ENCODE results near the gene MRPL2. TPM values are rescaled to one million over a fixed set of nuclear protein-coding genes. Genes with fewer than 3 reads are reported as not detected.
A peak's percentile ranks its signal among the peaks of the same experiment; 100 is the strongest.

Gene MRPL2
- total RNA-seq, 2 donors from 2014 or later = 32.3 to 37.5 TPM

GRCh38 chr6:43016176-43016942 lies 42.9 kb downstream of the MRPL2 start:
- ATAC-seq (no peak), DNase-seq (no peak)
- Mint-ChIP-seq H3K27me3 (no peaks in the 10 kb centered on the region), H3K27ac (peak overlapping the region; percentile 86), H3K4me1 (peaks cover 48% of the 10 kb centered on the region), H3K36me3 (ENCODE audit: low read depth) (peaks cover 5% of the 10 kb centered on the region), H3K4me3 (peak overlapping the region; percentile 58)
- H3K9me3 ChIP-seq (ENCODE audit: control insufficient read depth, low read length, poor library complexity, severe bottlenecking) = no peaks in the 10 kb centered on the region

- ATAC-seq (no peak), DNase-seq (no peak)
- Mint-ChIP-seq H3K27ac (peak overlapping the region; percentile 93), H3K27me3 (no peaks in the 10 kb centered on the region), H3K4me3 (peak overlapping the region; percentile 98), H3K4me1 (peaks cover 45% of the 10 kb centered on the region), H3K36me3 (ENCODE audit: low read depth) (peaks cover 8% of the 10 kb centered on the region)
- H3K9me3 ChIP-seq (ENCODE audit: control insufficient read depth, low read length, poor library complexity, severe bottlenecking) = no peaks in the 10 kb centered on the region
Measured at GRCh38 chr6:43014434-43014909, 44.8 kb downstream of the MRPL2 start.

- H3K4me1 Mint-ChIP-seq = peaks cover 42% of the 10 kb centered on the region
- no peaks in the 10 kb centered on the region for H3K27me3 Mint-ChIP-seq
- ATAC-seq = peak; percentile 91
- H3K27ac Mint-ChIP-seq = peak within 1 kb of the TSS; percentile 93
- H3K4me3 Mint-ChIP-seq = peak within 1 kb of the TSS; percentile 98
- peaks cover 6% of the 10 kb centered on the region for H3K36me3 Mint-ChIP-seq (ENCODE audit: low read depth)
- H3K9me3 ChIP-seq (ENCODE audit: control insufficient read depth, low read length, poor library complexity, severe bottlenecking) = no peaks in the 10 kb centered on the region
- DNase-seq = peak; percentile 92 to 98 (median 94)
Measured at GRCh38 chr6:43013843-43014433, 45.3 kb downstream of the MRPL2 start, which contains the start of the genes KLHDC3 and MEA1. Gene KLHDC3 (plus strand): TSS chr6:43014249. CDS start chr6:43017193, 2,944 bp downstream. Gene MEA1 (minus strand): TSS chr6:43013946. CDS start chr6:43013813, 133 bp downstream.

GRCh38 chr6:43013097-43013842 lies 46.0 kb downstream of the MRPL2 start:
- DNase-seq (no peak), ATAC-seq (peak; percentile 18)
- peak overlapping the region; percentile 98 for H3K4me3 Mint-ChIP-seq
- H3K27me3 Mint-ChIP-seq = no peaks in the 10 kb centered on the region
- H3K36me3 Mint-ChIP-seq (ENCODE audit: low read depth) = peaks cover 6% of the 10 kb centered on the region
- peaks cover 42% of the 10 kb centered on the region for H3K4me1 Mint-ChIP-seq
- H3K27ac Mint-ChIP-seq = peak overlapping the region; percentile 93
- no peaks in the 10 kb centered on the region for H3K9me3 ChIP-seq (ENCODE audit: control insufficient read depth, low read length, poor library complexity, severe bottlenecking)

GRCh38 chr6:43012364-43012763 lies 46.9 kb downstream of the MRPL2 start:
- Mint-ChIP-seq H3K4me1 (peaks cover 36% of the 10 kb centered on the region), H3K4me3 (peak overlapping the region; percentile 98), H3K27me3 (no peaks in the 10 kb centered on the region), H3K36me3 (ENCODE audit: low read depth) (peaks cover 6% of the 10 kb centered on the region), H3K27ac (peak overlapping the region; percentile 93)
- no peaks in the 10 kb centered on the region for H3K9me3 ChIP-seq (ENCODE audit: control insufficient read depth, low read length, poor library complexity, severe bottlenecking)
- ATAC-seq (no peak), DNase-seq (no peak)

- H3K9me3 ChIP-seq (ENCODE audit: control insufficient read depth, low read length, poor library complexity, severe bottlenecking) = no peaks in the 10 kb centered on the region
- Mint-ChIP-seq H3K27me3 (no peaks in the 10 kb centered on the region), H3K27ac (peak overlapping the region; percentile 93), H3K4me3 (no peak overlapping the region), H3K36me3 (ENCODE audit: low read depth) (peaks cover 6% of the 10 kb centered on the region), H3K4me1 (peaks cover 34% of the 10 kb centered on the region)
- no peak for ATAC-seq
- DNase-seq = no peak
Measured at GRCh38 chr6:43011207-43011606, 48.0 kb downstream of the MRPL2 start.

GRCh38 chr6:43009124-43009523 lies 50.1 kb downstream of the MRPL2 start:
- Mint-ChIP-seq H3K4me3 (no peak overlapping the region), H3K4me1 (peaks cover 23% of the 10 kb centered on the region), H3K27me3 (no peaks in the 10 kb centered on the region), H3K27ac (peak overlapping the region; percentile 63), H3K36me3 (ENCODE audit: low read depth) (peaks cover 8% of the 10 kb centered on the region)
- no peak for ATAC-seq
- DNase-seq = peak in 1 of 3 donors; percentile 25
- no peaks in the 10 kb centered on the region for H3K9me3 ChIP-seq (ENCODE audit: control insufficient read depth, low read length, poor library complexity, severe bottlenecking)

GRCh38 chr6:43007126-43007525 lies 52.1 kb downstream of the MRPL2 start:
- H3K9me3 ChIP-seq (ENCODE audit: control insufficient read depth, low read length, poor library complexity, severe bottlenecking) = no peaks in the 10 kb centered on the region
- ATAC-seq (no peak), DNase-seq (no peak)
- Mint-ChIP-seq H3K27ac (no peak overlapping the region), H3K4me3 (no peak overlapping the region), H3K36me3 (ENCODE audit: low read depth) (peaks cover 8% of the 10 kb centered on the region), H3K27me3 (no peaks in the 10 kb centered on the region), H3K4me1 (peaks cover 6% of the 10 kb centered on the region)

GRCh38 chr6:43006251-43006650 lies 53.0 kb downstream of the MRPL2 start:
- Mint-ChIP-seq H3K4me3 (no peak overlapping the region), H3K27me3 (no peaks in the 10 kb centered on the region), H3K27ac (peak overlapping the region; percentile 75), H3K4me1 (peaks cover 5% of the 10 kb centered on the region), H3K36me3 (ENCODE audit: low read depth) (peaks cover 4% of the 10 kb centered on the region)
- ATAC-seq (no peak), DNase-seq (no peak)
- H3K9me3 ChIP-seq (ENCODE audit: control insufficient read depth, low read length, poor library complexity, severe bottlenecking) = no peaks in the 10 kb centered on the region

GRCh38 chr6:43005844-43006243 lies 53.4 kb downstream of the MRPL2 start:
- DNase-seq (no peak), ATAC-seq (no peak)
- H3K27ac Mint-ChIP-seq = peak overlapping the region; percentile 75
- H3K4me3 Mint-ChIP-seq = no peak overlapping the region
- peaks cover 4% of the 10 kb centered on the region for H3K36me3 Mint-ChIP-seq (ENCODE audit: low read depth)
- no peaks in the 10 kb centered on the region for H3K9me3 ChIP-seq (ENCODE audit: control insufficient read depth, low read length, poor library complexity, severe bottlenecking)
- peaks cover 5% of the 10 kb centered on the region for H3K4me1 Mint-ChIP-seq
- H3K27me3 Mint-ChIP-seq = no peaks in the 10 kb centered on the region

Other genes starting within 250 kb of the MRPL2 start
- gene RPL7L1, start 179.8 kb downstream of the MRPL2 start, total RNA-seq = 10 to 100 TPM; 61.7 to 73.9 TPM
- 10 to 100 TPM in 1 of 2 donors, 1 to 10 TPM in 1; 1.8 to 35.0 TPM for gene PTCRA, start 143.4 kb downstream of the MRPL2 start, total RNA-seq
- gene CNPY3, start 130.0 kb downstream of the MRPL2 start, total RNA-seq = 10 to 100 TPM; 45.7 to 51.9 TPM
- 1 to 10 TPM in 1 of 2 donors, under 1 TPM in 1; 0.97 to 1.5 TPM for gene GNMT, start 98.7 kb downstream of the MRPL2 start, total RNA-seq
- 10 to 100 TPM; 10.2 to 15.5 TPM for gene PEX6, start 80.3 kb downstream of the MRPL2 start, total RNA-seq
- gene PPP2R5D, start 74.9 kb downstream of the MRPL2 start, total RNA-seq = 10 to 100 TPM; 27.5 to 28.4 TPM
- 10 to 100 TPM; 23.7 to 26.3 TPM for gene MEA1, start 45.5 kb downstream of the MRPL2 start, total RNA-seq
- gene KLHDC3, start 45.2 kb downstream of the MRPL2 start, total RNA-seq = 10 to 100 TPM; 31.1 TPM
- 10 to 100 TPM; 25.2 to 29.0 TPM for gene RRP36, start 37.8 kb downstream of the MRPL2 start, total RNA-seq
- 10 to 100 TPM in 1 of 2 donors, 1 to 10 TPM in 1; 8.2 to 11.2 TPM for gene CUL7, start 5.6 kb downstream of the MRPL2 start, total RNA-seq
- 10 to 100 TPM; 25.7 to 41.9 TPM for gene KLC4, start 197 bp upstream of the MRPL2 start, total RNA-seq
- 1 to 10 TPM in 1 of 2 donors, under 1 TPM in 1; 0.62 to 1.6 TPM for gene PTK7, start 16.9 kb upstream of the MRPL2 start, total RNA-seq
- 10 to 100 TPM; 26.3 to 27.9 TPM for gene SRF, start 111.8 kb upstream of the MRPL2 start, total RNA-seq
- gene CUL9, start 122.8 kb upstream of the MRPL2 start, total RNA-seq = 10 to 100 TPM; 73.9 to 78.0 TPM
- gene DNPH1, start 170.0 kb upstream of the MRPL2 start, total RNA-seq = 10 to 100 TPM; 32.3 to 35.0 TPM
- gene TTBK1, start 184.0 kb upstream of the MRPL2 start, total RNA-seq = under 1 TPM; 0.05 to 0.16 TPM
- gene SLC22A7, start 238.8 kb upstream of the MRPL2 start, total RNA-seq = not detected
- 1 to 10 TPM; 1.3 to 2.1 TPM for gene CRIP3, start 249.4 kb upstream of the MRPL2 start, total RNA-seq